HepG2 (cell line): ENCODE data around the gene INHBC. TPM values are rescaled to one million over a fixed set of nuclear protein-coding genes. Genes with fewer than 3 reads are reported as not detected.

Source experiments
- EHMT2 ChIP-seq: fragments of 200-600 bp; sonication (generic); IDR thresholded peaks from 2 replicates; pipeline ENCODE4 v1.7.0; 2017; ENCODE audit warnings: antibody characterized with exemption, low read depth, low read length, borderline replicate concordance
- FUBP1 ChIP-seq: sonication (generic); formaldehyde crosslinking; IDR thresholded peaks from 2 replicates; pipeline ENCODE4 v1.5.1; 2020; ENCODE audit warnings: missing genetic modification reagents, mild to moderate bottlenecking, borderline replicate concordance
- HOMEZ ChIP-seq: IDR thresholded peaks from 2 replicates; pipeline ENCODE4 v1.6.1; 2016; ENCODE audit warnings: low read depth
- MNT ChIP-seq: fragments of 450-650 bp; IDR thresholded peaks from 2 replicates; pipeline ENCODE4 v1.6.1; 2016
- NCOA1 ChIP-seq: sonication (generic); formaldehyde crosslinking; IDR thresholded peaks from 2 replicates; pipeline ENCODE4 v1.9.0; 2021; ENCODE audit warnings: missing genetic modification reagents
- NCOA2 ChIP-seq: sonication (generic); formaldehyde crosslinking; IDR thresholded peaks from 2 replicates; pipeline ENCODE4 v1.8.0; 2022; ENCODE audit warnings: inconsistent platforms
- RXRB ChIP-seq: IDR thresholded peaks from 2 replicates; pipeline ENCODE4 v1.6.1; 2016; ENCODE audit warnings: borderline replicate concordance, missing genetic modification reagents, missing compliant biosample characterization
- SIN3A ChIP-seq: IDR thresholded peaks from 2 replicates; pipeline ENCODE4 v1.6.1; 2011; ENCODE audit warnings: low read depth, mild to moderate bottlenecking, control low read depth, low read length, borderline replicate concordance
- SUZ12 ChIP-seq: fragments of 150-350 bp; IDR thresholded peaks from 2 replicates; pipeline ENCODE4 v1.6.1; 2014; ENCODE audit warnings: low read depth, low read length
- TFDP1 ChIP-seq: IDR thresholded peaks from 2 replicates; pipeline ENCODE4 v1.6.1; 2016; ENCODE audit warnings: missing compliant biosample characterization, missing genetic modification reagents, borderline replicate concordance
- TOE1 ChIP-seq: sonication (generic); formaldehyde crosslinking; IDR thresholded peaks from 2 replicates; pipeline ENCODE4 v1.4.0; 2020; ENCODE audit warnings: mild to moderate bottlenecking, missing genetic modification reagents
- ZBTB8A ChIP-seq: sonication (generic); formaldehyde crosslinking; IDR thresholded peaks from 2 replicates; pipeline ENCODE4 v1.4.0; 2020; ENCODE audit warnings: mild to moderate bottlenecking, low read depth, missing genetic modification reagents, borderline replicate concordance
- ZFP41 ChIP-seq: sonication (generic); formaldehyde crosslinking; IDR thresholded peaks from 2 replicates; pipeline ENCODE4 v1.4.0; 2020; ENCODE audit warnings: mild to moderate bottlenecking, missing genetic modification reagents, borderline replicate concordance
- ZMYM4 ChIP-seq: sonication (generic); formaldehyde crosslinking; IDR thresholded peaks from 2 replicates; pipeline ENCODE4 v1.8.1; 2023; ENCODE audit warnings: mild to moderate bottlenecking, missing genetic modification reagents
- ZNF501 ChIP-seq: sonication (generic); formaldehyde crosslinking; IDR thresholded peaks from 2 replicates; pipeline ENCODE4 v1.5.1; 2020; ENCODE audit warnings: mild to moderate bottlenecking, moderate library complexity, missing genetic modification reagents
- ZNF670 ChIP-seq: sonication (generic); formaldehyde crosslinking; IDR thresholded peaks from 2 replicates; pipeline ENCODE4 v1.8.0; 2022; ENCODE audit warnings: mild to moderate bottlenecking, missing genetic modification reagents, borderline replicate concordance
- ZNF687 ChIP-seq: sonication (generic); formaldehyde crosslinking; IDR thresholded peaks from 2 replicates; pipeline ENCODE4 v1.5.1; 2020; ENCODE audit warnings: mild to moderate bottlenecking, missing genetic modification reagents, moderate library complexity
- ZSCAN21 ChIP-seq: sonication (generic); formaldehyde crosslinking; IDR thresholded peaks from 2 replicates; pipeline ENCODE4 v1.8.0; 2022; ENCODE audit warnings: mild to moderate bottlenecking, missing genetic modification reagents, moderate library complexity, borderline replicate concordance
- polyA plus RNA-seq, 8 experiments: library from polyadenylated mRNA; depleted of rRNA in 3 of 8; stranded (reverse) in 7 of 8; unstranded in 1 of 8; fragments of >200 nt; fragmentation: Illumina TruSeq in 4 of 8; extraction: Trizol in 4 of 8; gene quantifications; 2 replicates each; pipeline versions ENCODE4 v1.2.1 to v1.2.3, GENCODE V29; 2011 to 2016; ENCODE audit warnings: low read depth in 4 of 8, missing spikeins in 1 of 8, mixed read lengths in 1 of 8; ENCODE audit not compliant: insufficient read depth in 1 of 8
- total RNA-seq, 5 experiments: library from RNA; depleted of rRNA; stranded (reverse); fragments of >200 nt; fragmentation: Illumina TruSeq; extraction: Trizol; gene quantifications; 2 replicates each; pipeline ENCODE4 v1.2.3, GENCODE V29; 2016; ENCODE audit warnings: low read depth in 1 of 5

Gene INHBC
- total and polyA plus RNA-seq, 2 of the 13 experiments (the other 11 are each of a cell fraction or from before 2014, with no cell fraction given) = 1.8 to 13.8 TPM

- TF ChIP-seq NCOA2 (CRISPR knock-in tag) (no peak), ZNF501 (CRISPR knock-in tag) (no peak), ZNF687 (CRISPR knock-in tag) (peak; percentile 50), FUBP1 (CRISPR knock-in tag) (no peak), SIN3A (no peak), ZMYM4 (CRISPR knock-in tag) (no peak), ZFP41 (CRISPR knock-in tag) (no peak), HOMEZ (peak; percentile 51; the same call in 1 of the 2 replicates), TFDP1 (CRISPR knock-in tag) (0 out of 2 replicates have a peak, but pooled peaks have one; percentile 26), ZSCAN21 (CRISPR knock-in tag) (no peak), MNT (no peak), RXRB (peak; percentile 65; the same call in 1 of the 2 replicates), ZNF670 (CRISPR knock-in tag) (no peak), SUZ12 (no peak), TOE1 (no peak), NCOA1 (CRISPR knock-in tag) (no peak), EHMT2 (no peak), ZBTB8A (no peak)
These were observed 18.4 kb downstream of the INHBC start (continued) for GRCh38 chr12:57452937-57453509.
